GM06990 (cell line): ENCODE results near the gene SNX3.
"Not testable (repeated sequence)": the region's sequence is repeated elsewhere in the genome, so short reads cannot be mapped to it uniquely, and the experiment has no call there.

Experiments used
- DNase-seq: peaks from one replicate; pipeline ENCODE4 v3.0.0-alpha.2; 2011; ENCODE audit not compliant: insufficient read length; ENCODE audit errors: extremely low read depth
- H3K27me3 ChIP-seq: replicated peaks from 2 replicates; pipeline ENCODE4 v1.6.0; 2011; ENCODE audit warnings: low read length; ENCODE audit not compliant: control insufficient read depth, insufficient read depth
- H3K36me3 ChIP-seq: 2 replicates; pipeline ENCODE4 v1.5.1; 2011; ENCODE audit warnings: low read length; ENCODE audit not compliant: control insufficient read depth, insufficient read depth
- H3K4me3 ChIP-seq: replicated peaks from 2 replicates; pipeline ENCODE4 v1.5.1; 2011; ENCODE audit warnings: low read depth, mild to moderate bottlenecking, control low read depth, low read length
- CTCF ChIP-seq: IDR thresholded peaks from 2 replicates; pipeline ENCODE4 v1.5.1; 2011; ENCODE audit warnings: low read length, control low read depth, mild to moderate bottlenecking, inconsistent platforms; ENCODE audit not compliant: insufficient read depth, poor library complexity, severe bottlenecking

SNX3 gene

GRCh38 chr6:108274546-108274945 lies 13.7 kb upstream of the SNX3 start:
- TF ChIP-seq CTCF = no peak
- Histone ChIP-seq H3K4me3 (no peak overlapping the region), H3K27me3 (no peaks in the 10 kb centered on the region), H3K36me3 (no peaks in the 10 kb centered on the region)
- DNase-seq = no peak

GRCh38 chr6:108269955-108270354 lies 9.1 kb upstream of the SNX3 start:
- H3K36me3 ChIP-seq, H3K4me3 ChIP-seq, H3K27me3 ChIP-seq, DNase-seq: not testable (repeated sequence)

GRCh38 chr6:108268845-108269244 lies 8.0 kb upstream of the SNX3 start:
- Histone ChIP-seq H3K27me3 (no peaks in the 10 kb centered on the region), H3K4me3 (no peak overlapping the region), H3K36me3 (no peaks in the 10 kb centered on the region)
- TF ChIP-seq CTCF = no peak
- no peak for DNase-seq

GRCh38 chr6:108263371-108263770 lies 2.5 kb upstream of the SNX3 start:
- Histone ChIP-seq H3K27me3 (no peaks in the 10 kb centered on the region), H3K36me3 (no peaks in the 10 kb centered on the region), H3K4me3 (no peak overlapping the region)
- no peak for DNase-seq
- TF ChIP-seq CTCF = no peak

GRCh38 chr6:108260126-108260808 lies 573 bp downstream of the SNX3 start:
- TF ChIP-seq CTCF = peak; percentile 3
- Histone ChIP-seq H3K27me3 (no peaks in the 10 kb centered on the region), H3K4me3 (peak overlapping the region; percentile 89), H3K36me3 (no peaks in the 10 kb centered on the region; the same call in 1 of the 2 replicates)
- no peak for DNase-seq

GRCh38 chr6:108254433-108255410 lies 6.1 kb downstream of the SNX3 start:
- DNase-seq = no peak
- no peak for TF ChIP-seq CTCF
- Histone ChIP-seq H3K4me3 (no peak overlapping the region), H3K27me3 (no peaks in the 10 kb centered on the region), H3K36me3 (peaks cover 2% of the 10 kb centered on the region)
